Stimulated activated CD4-positive, alpha-beta T cell treated with anti-CD3 and anti-CD28 coated beads, Interleukin-12 subunit alpha, Interleukin-12 subunit beta, amount 100 ng/mL, for 4 hours (primary cell): ENCODE data around the gene LBHD1.
"Not testable (repeated sequence)": the region's sequence is repeated elsewhere in the genome, so short reads cannot be mapped to it uniquely, and the experiment has no call there.

Source experiments
- DNase-seq: peaks from one replicate; pipeline ENCODE4 v3.0.0-alpha.2; 2020

LBHD1 gene

GRCh38 chr11:62671608-62672389, at the start of gene LBHD1, which contains the start of gene UQCC3:
Gene LBHD1 (minus strand): TSS chr11:62672267. CDS start chr11:62670031, 2,236 bp downstream.
Gene UQCC3 (plus strand): TSS chr11:62671673. CDS start chr11:62671746, 73 bp downstream.
- peak; percentile 72 for DNase-seq

- DNase-seq, result no peak
These were observed 47.4 kb upstream of the LBHD1 start for GRCh38 chr11:62719302-62719978.

- DNase-seq, result no peak
These were observed 44.7 kb upstream of the LBHD1 start for GRCh38 chr11:62716816-62717215.

GRCh38 chr11:62716206-62716605, 44.1 kb upstream of the LBHD1 start:
- DNase-seq, result no peak

GRCh38 chr11:62715150-62716130, 43.4 kb upstream of the LBHD1 start:
- no peak for DNase-seq

GRCh38 chr11:62713343-62713742, 41.3 kb upstream of the LBHD1 start:
- no peak for DNase-seq

GRCh38 chr11:62712861-62713260, 40.8 kb upstream of the LBHD1 start:
- DNase-seq, result no peak

- no peak for DNase-seq
These were observed 40.3 kb upstream of the LBHD1 start for GRCh38 chr11:62712276-62712812.

- no peak for DNase-seq
These were observed 37.9 kb upstream of the LBHD1 start for GRCh38 chr11:62710001-62710345.

- peak; percentile 90 for DNase-seq
These were observed 37.4 kb upstream of the LBHD1 start for GRCh38 chr11:62709247-62710000.

- peak; percentile 43 for DNase-seq
These were observed 36.7 kb upstream of the LBHD1 start for GRCh38 chr11:62708793-62709192.

GRCh38 chr11:62708392-62708791, 36.3 kb upstream of the LBHD1 start:
- DNase-seq, result no peak

GRCh38 chr11:62707277-62707861, 35.3 kb upstream of the LBHD1 start, which contains the start of the genes BSCL2 and GNG3:
Gene BSCL2 (minus strand): TSS chr11:62707424. CDS start chr11:62707195, 229 bp downstream.
Gene GNG3 (plus strand): TSS chr11:62707676. CDS start chr11:62708296, 620 bp downstream.
- no peak for DNase-seq

- no peak for DNase-seq
These were observed 34.8 kb upstream of the LBHD1 start for GRCh38 chr11:62706850-62707247.

- DNase-seq, result peak; percentile 96
These were observed 34.1 kb upstream of the LBHD1 start for GRCh38 chr11:62705880-62706849.

GRCh38 chr11:62705413-62705812, 33.3 kb upstream of the LBHD1 start:
- no peak for DNase-seq

GRCh38 chr11:62703921-62704320, 31.9 kb upstream of the LBHD1 start:
- not testable (repeated sequence) for DNase-seq

- DNase-seq, result no peak
These were observed 30.2 kb upstream of the LBHD1 start for GRCh38 chr11:62702246-62702645.

GRCh38 chr11:62694455-62695167, 22.5 kb upstream of the LBHD1 start:
- peak; percentile 67 for DNase-seq
